ENCODE measurements around the gene COBL. TPM values are rescaled to one million over a fixed set of nuclear protein-coding genes. Genes with fewer than 3 reads are reported as not detected.

Gene COBL
- total and polyA plus RNA-seq, 2 donors (not counting 3 experiments of a cell fraction or from before 2014, with no cell fraction given): 0.11 TPM; not detected in 1

DNA sequence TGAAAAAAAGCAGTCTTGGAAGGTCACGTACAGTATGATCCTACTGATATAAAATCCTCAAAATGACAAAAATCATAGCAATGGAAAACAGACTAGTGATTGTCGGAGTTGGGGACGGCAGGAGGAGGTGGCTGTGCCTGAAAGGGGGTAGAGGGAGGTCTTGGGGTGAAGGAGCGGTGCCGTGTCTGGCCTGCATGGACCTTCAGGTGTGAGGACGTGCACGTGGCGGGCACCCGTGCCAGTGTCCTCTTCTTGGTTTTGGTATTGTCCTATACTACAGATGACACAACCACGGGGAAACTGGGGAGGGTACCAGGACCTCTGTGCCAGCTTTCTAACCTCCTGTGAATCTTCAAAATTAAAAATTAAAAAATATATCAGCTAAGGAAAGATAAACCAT lies 73.0 kb downstream of the COBL start:
- Histone ChIP-seq H4K20me1 (replicated peaks; ENCODE audit: control insufficient read depth, extremely low read depth, insufficient read depth, low read length) (no peaks in the 10 kb centered on the region), H3K27ac (ENCODE audit: insufficient read depth, low read depth, low read length) (no peak overlapping the region), H2AFZ (ENCODE audit: low read depth, low read length) (no peak overlapping the region), H3K4me2 (ENCODE audit: insufficient read depth, low read length) (no peak overlapping the region), H3K79me2 (ENCODE audit: control insufficient read depth, insufficient read depth, low read length) (no peaks in the 10 kb centered on the region), H3K36me3 (ENCODE audit: control insufficient read depth in 2 of 2, extremely low read depth in 1 of 2, insufficient read depth in 2 of 2, low read length in 2 of 2) (no peaks in the 10 kb centered on the region), H3K9me1 (replicated peaks; ENCODE audit: control insufficient read depth, extremely low read depth, insufficient read depth, low read length) (no peaks in the 10 kb centered on the region), H3K9ac (replicated peaks; ENCODE audit: extremely low read depth, insufficient read depth, low read length) (no peak overlapping the region), H3K9me3 (replicated peaks; ENCODE audit: control insufficient read depth, insufficient read depth, low read length) (no peaks in the 10 kb centered on the region), H3K4me3 (replicated peaks in 1 of 3; ENCODE audit: insufficient read depth in 1 of 3, low read depth in 1 of 3, low read length in 3 of 3) (no peak overlapping the region), H3K27me3 (ENCODE audit: control insufficient read depth in 2 of 2, insufficient read depth in 2 of 2, low read length in 2 of 2) (no peaks in the 10 kb centered on the region), H3K4me1 (ENCODE audit: control insufficient read depth, extremely low read depth, insufficient read depth, low read length) (no peaks in the 10 kb centered on the region)
- DNase-seq (ENCODE audit: low read depth, low spot score): no peak
- BruUV-seq (replicated peaks): no TSS peak
- ChIA-PET CTCF (no interaction called here), POLR2A (no interaction called here)
- no peak for FAIRE-seq
- no peak for TF ChIP-seq FOS (IDR thresholded peaks at IDR 0.05; ENCODE audit: borderline replicate concordance, insufficient read depth, low read length)
- TF ChIP-seq GATA2 (IDR thresholded peaks at IDR 0.05; ENCODE audit: insufficient read depth, insufficient read length, low read depth, low read length): no peak
- no peak for TF ChIP-seq JUN (IDR thresholded peaks at IDR 0.05; ENCODE audit: borderline replicate concordance, insufficient read depth, insufficient read length, low read depth)
- no peak for TF ChIP-seq EZH2 (IDR thresholded peaks at IDR 0.05; ENCODE audit: borderline replicate concordance, low read depth, low read length, severe bottlenecking)
- TF ChIP-seq MYC (IDR thresholded peaks at IDR 0.05; ENCODE audit: low read depth, low read length): no peak
- no peak for TF ChIP-seq MAX (IDR thresholded peaks at IDR 0.05; ENCODE audit: insufficient read depth, insufficient read length)
- TF ChIP-seq POLR2A (IDR thresholded peaks at IDR 0.05; ENCODE audit: low read depth, low read length): no peak
- TF ChIP-seq, protein P1, sequence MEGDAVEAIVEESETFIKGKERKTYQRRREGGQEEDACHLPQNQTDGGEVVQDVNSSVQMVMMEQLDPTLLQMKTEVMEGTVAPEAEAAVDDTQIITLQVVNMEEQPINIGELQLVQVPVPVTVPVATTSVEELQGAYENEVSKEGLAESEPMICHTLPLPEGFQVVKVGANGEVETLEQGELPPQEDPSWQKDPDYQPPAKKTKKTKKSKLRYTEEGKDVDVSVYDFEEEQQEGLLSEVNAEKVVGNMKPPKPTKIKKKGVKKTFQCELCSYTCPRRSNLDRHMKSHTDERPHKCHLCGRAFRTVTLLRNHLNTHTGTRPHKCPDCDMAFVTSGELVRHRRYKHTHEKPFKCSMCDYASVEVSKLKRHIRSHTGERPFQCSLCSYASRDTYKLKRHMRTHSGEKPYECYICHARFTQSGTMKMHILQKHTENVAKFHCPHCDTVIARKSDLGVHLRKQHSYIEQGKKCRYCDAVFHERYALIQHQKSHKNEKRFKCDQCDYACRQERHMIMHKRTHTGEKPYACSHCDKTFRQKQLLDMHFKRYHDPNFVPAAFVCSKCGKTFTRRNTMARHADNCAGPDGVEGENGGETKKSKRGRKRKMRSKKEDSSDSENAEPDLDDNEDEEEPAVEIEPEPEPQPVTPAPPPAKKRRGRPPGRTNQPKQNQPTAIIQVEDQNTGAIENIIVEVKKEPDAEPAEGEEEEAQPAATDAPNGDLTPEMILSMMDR (IDR thresholded peaks at IDR 0.05; ENCODE audit: extremely low read depth in 1 of 2, insufficient read depth in 1 of 2, low read depth in 1 of 2, low read length in 2 of 2): no peak
- TF ChIP-seq POLR2AphosphoS5 (IDR thresholded peaks at IDR 0.05; ENCODE audit: insufficient read depth, low read depth, low read length): no peak
- dilution Hi-C loops (cut with MboI; ENCODE audit: extremely low pct_ligation_motif_present, low sequenced_read_pairs): no loop called here
- intact Hi-C loops (cut with micrococcal nuclease): no loop called here
